ENCODE measurements around the gene DGKQ. TPM values are rescaled to one million over a fixed set of nuclear protein-coding genes. Genes with fewer than 3 reads are reported as not detected.

Gene DGKQ
- total RNA-seq, 1 donor from 2014 or later: 5.1 TPM

GRCh38 chr4:912548-913279 is 60.7 kb downstream of the DGKQ start:
- Histone ChIP-seq H3K4me1 (no peaks in the 10 kb centered on the region), H3K79me2 (ENCODE audit: low read depth) (peaks cover 26% of the 10 kb centered on the region), H3K27me3 (no peaks in the 10 kb centered on the region), H3F3A (ENCODE audit: low read depth) (no peaks in the 10 kb centered on the region), H2AFZ (replicated peaks) (no peak overlapping the region), H3K9me3 (ENCODE audit: low read depth) (no peaks in the 10 kb centered on the region), H4K20me1 (ENCODE audit: low read depth) (peaks cover 10% of the 10 kb centered on the region), H3K36me3 (no peaks in the 10 kb centered on the region), H3K27ac (no peak overlapping the region), H3K9ac (no peak overlapping the region), H3K4me2 (no peak overlapping the region), H3K4me3 (no peak overlapping the region)
- Mint-ChIP-seq H3K27me3 (ENCODE audit: insufficient read depth, low read depth) (peaks cover 2% of the 10 kb centered on the region), H3K27ac (no peak overlapping the region), H3K36me3 (no peaks in the 10 kb centered on the region), H3K9me3 (no peaks in the 10 kb centered on the region), H3K4me1 (peaks cover 9% of the 10 kb centered on the region), H3K4me3 (no peak overlapping the region)
- TF ChIP-seq EZH2phosphoT487 (IDR thresholded peaks at IDR 0.05) (no peak), EZH2 (IDR thresholded peaks at IDR 0.05) (no peak), CTCF (IDR thresholded peaks at IDR 0.05) (no peak)
- DNase-seq (ENCODE audit: low spot score): no peak

GRCh38 chr4:911871-912490 is 61.4 kb downstream of the DGKQ start:
- Histone ChIP-seq H3K36me3 (no peaks in the 10 kb centered on the region), H4K20me1 (ENCODE audit: low read depth) (peaks cover 10% of the 10 kb centered on the region), H3K27me3 (no peaks in the 10 kb centered on the region), H3K9me3 (ENCODE audit: low read depth) (no peaks in the 10 kb centered on the region), H3K4me1 (no peaks in the 10 kb centered on the region), H3K4me3 (no peak overlapping the region), H3F3A (ENCODE audit: low read depth) (no peaks in the 10 kb centered on the region), H3K79me2 (ENCODE audit: low read depth) (peaks cover 18% of the 10 kb centered on the region), H2AFZ (replicated peaks) (no peak overlapping the region), H3K9ac (no peak overlapping the region), H3K27ac (no peak overlapping the region), H3K4me2 (no peak overlapping the region)
- no peak overlapping the region for H3K27ac Mint-ChIP-seq
- no peaks in the 10 kb centered on the region for H3K9me3 Mint-ChIP-seq
- DNase-seq (ENCODE audit: low spot score): no peak
- peaks cover 2% of the 10 kb centered on the region for H3K27me3 Mint-ChIP-seq (ENCODE audit: insufficient read depth, low read depth)
- H3K4me3 Mint-ChIP-seq: no peak overlapping the region
- peaks cover 9% of the 10 kb centered on the region for H3K4me1 Mint-ChIP-seq
- no peak for TF ChIP-seq EZH2 (IDR thresholded peaks at IDR 0.05)
- TF ChIP-seq CTCF (IDR thresholded peaks at IDR 0.05): no peak
- no peak for TF ChIP-seq EZH2phosphoT487 (IDR thresholded peaks at IDR 0.05)
- no peaks in the 10 kb centered on the region for H3K36me3 Mint-ChIP-seq

GRCh38 chr4:911221-911751 is 62.1 kb downstream of the DGKQ start:
- DNase-seq (ENCODE audit: low spot score): no peak
- H3K9me3 ChIP-seq (ENCODE audit: low read depth): no peaks in the 10 kb centered on the region
- peaks cover 11% of the 10 kb centered on the region for H3K79me2 ChIP-seq (ENCODE audit: low read depth)
- Mint-ChIP-seq H3K9me3 (no peaks in the 10 kb centered on the region), H3K4me3 (peak overlapping the region; percentile 48), H3K36me3 (peaks cover 4% of the 10 kb centered on the region), H3K27me3 (ENCODE audit: insufficient read depth, low read depth) (peaks cover 5% of the 10 kb centered on the region), H3K27ac (no peak overlapping the region), H3K4me1 (peaks cover 9% of the 10 kb centered on the region)
- H3K4me1 ChIP-seq: no peaks in the 10 kb centered on the region
- no peaks in the 10 kb centered on the region for H3F3A ChIP-seq (ENCODE audit: low read depth)
- TF ChIP-seq EZH2phosphoT487 (IDR thresholded peaks at IDR 0.05): no peak
- TF ChIP-seq EZH2 (IDR thresholded peaks at IDR 0.05): no peak
- no peak for TF ChIP-seq CTCF (IDR thresholded peaks at IDR 0.05)
- H3K36me3 ChIP-seq: no peaks in the 10 kb centered on the region
- H3K27ac ChIP-seq: no peak overlapping the region
- no peak overlapping the region for H3K9ac ChIP-seq
- H3K27me3 ChIP-seq: no peaks in the 10 kb centered on the region
- no peak overlapping the region for H3K4me3 ChIP-seq
- H2AFZ ChIP-seq (replicated peaks): no peak overlapping the region
- no peak overlapping the region for H3K4me2 ChIP-seq
- H4K20me1 ChIP-seq (ENCODE audit: low read depth): peaks cover 6% of the 10 kb centered on the region
